ENCODE measurements around the gene PRKAR1A.

GRCh38 chr17:68495081-68495480, 17.1 kb upstream of the PRKAR1A start:
- TF ChIP-seq PATZ1 (CRISPR knock-in tag; IDR thresholded peaks at IDR 0.05; ENCODE audit: borderline replicate concordance) (no peak), TOX (CRISPR knock-in tag; IDR thresholded peaks at IDR 0.05; ENCODE audit: borderline replicate concordance) (no peak), ZNF8 (CRISPR knock-in tag; IDR thresholded peaks at IDR 0.05) (no peak), ISL1 (CRISPR knock-in tag; IDR thresholded peaks at IDR 0.05) (no peak), ZFP3 (CRISPR knock-in tag; IDR thresholded peaks at IDR 0.05) (no peak), GLIS3 (CRISPR knock-in tag; IDR thresholded peaks at IDR 0.05) (no peak), TCF4 (CRISPR knock-in tag; IDR thresholded peaks at IDR 0.05; ENCODE audit: borderline replicate concordance) (no peak), PPARA (CRISPR knock-in tag; IDR thresholded peaks at IDR 0.05; ENCODE audit: borderline replicate concordance) (no peak), POU6F1 (CRISPR knock-in tag; IDR thresholded peaks at IDR 0.05; ENCODE audit: borderline replicate concordance, low read depth) (no peak), ZNF70 (CRISPR knock-in tag; IDR thresholded peaks at IDR 0.05) (no peak), TSHZ2 (CRISPR knock-in tag; IDR thresholded peaks at IDR 0.05) (no peak), ZFP30 (CRISPR knock-in tag; IDR thresholded peaks at IDR 0.05) (no peak), CSRNP3 (CRISPR knock-in tag; IDR thresholded peaks at IDR 0.05) (no peak), BACH2 (CRISPR knock-in tag; IDR thresholded peaks at IDR 0.05; ENCODE audit: borderline replicate concordance) (no peak)

All from SK-N-SH treated with all-trans-retinoic acid at 6 μM for 48 hours (cell line).